C4-2B (cell line): ENCODE results near the gene LACTBL1.

Source experiments
- ZFX ChIP-seq: fragments of 450-650 bp; IDR thresholded peaks from 2 replicates; pipeline ENCODE4 v1.6.1; 2017
- TF ChIP-seq, protein P1 (sequence below): fragments of 450-650 bp; conservative IDR thresholded peaks from 2 replicates; pipeline ENCODE4 v1.5.1; 2017; ENCODE audit warnings: mild to moderate bottlenecking

DNA sequence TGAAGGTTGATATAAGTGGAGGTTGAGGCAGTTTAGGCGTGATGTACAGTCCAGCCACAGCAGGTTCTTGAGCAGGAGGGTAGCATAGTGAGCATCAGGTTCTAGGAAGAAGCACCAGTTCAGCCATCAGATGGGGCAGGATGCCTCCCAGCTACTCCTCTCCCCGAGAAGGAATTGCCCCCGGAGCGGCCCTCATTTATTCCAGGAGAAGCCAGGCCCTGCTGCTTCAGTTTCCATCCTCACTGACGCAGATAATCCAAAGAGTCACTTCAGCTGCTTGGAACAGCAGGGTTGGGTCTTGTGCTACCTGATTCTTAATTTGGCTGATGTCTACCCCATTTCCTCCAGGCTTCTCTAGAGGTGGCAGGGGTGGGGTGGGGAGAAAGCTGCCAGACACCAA is 54.7 kb downstream of the LACTBL1 start:
- TF ChIP-seq, protein P1, sequence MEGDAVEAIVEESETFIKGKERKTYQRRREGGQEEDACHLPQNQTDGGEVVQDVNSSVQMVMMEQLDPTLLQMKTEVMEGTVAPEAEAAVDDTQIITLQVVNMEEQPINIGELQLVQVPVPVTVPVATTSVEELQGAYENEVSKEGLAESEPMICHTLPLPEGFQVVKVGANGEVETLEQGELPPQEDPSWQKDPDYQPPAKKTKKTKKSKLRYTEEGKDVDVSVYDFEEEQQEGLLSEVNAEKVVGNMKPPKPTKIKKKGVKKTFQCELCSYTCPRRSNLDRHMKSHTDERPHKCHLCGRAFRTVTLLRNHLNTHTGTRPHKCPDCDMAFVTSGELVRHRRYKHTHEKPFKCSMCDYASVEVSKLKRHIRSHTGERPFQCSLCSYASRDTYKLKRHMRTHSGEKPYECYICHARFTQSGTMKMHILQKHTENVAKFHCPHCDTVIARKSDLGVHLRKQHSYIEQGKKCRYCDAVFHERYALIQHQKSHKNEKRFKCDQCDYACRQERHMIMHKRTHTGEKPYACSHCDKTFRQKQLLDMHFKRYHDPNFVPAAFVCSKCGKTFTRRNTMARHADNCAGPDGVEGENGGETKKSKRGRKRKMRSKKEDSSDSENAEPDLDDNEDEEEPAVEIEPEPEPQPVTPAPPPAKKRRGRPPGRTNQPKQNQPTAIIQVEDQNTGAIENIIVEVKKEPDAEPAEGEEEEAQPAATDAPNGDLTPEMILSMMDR: no peak
- TF ChIP-seq ZFX: no peak
